H1 (cell line): ENCODE measurements around the gene GNG7. TPM values are rescaled to one million over a fixed set of nuclear protein-coding genes. Genes with fewer than 3 reads are reported as not detected.

Experiments used
- CTCF ChIA-PET: fragments of 300-600 bp; sonication (Branson Sonifier 250); formaldehyde crosslinking; loops from one replicate; lab custom pipeline; 2021; ENCODE audit not compliant: partially characterized antibody; lab: Charles Lee
- POLR2A ChIA-PET: fragments of 300-600 bp; sonication (Branson Sonifier 250); formaldehyde crosslinking; loops from one replicate; lab custom pipeline; 2021; ENCODE audit warnings: inconsistent platforms; ENCODE audit not compliant: partially characterized antibody; lab: Charles Lee
- DNase-seq, 2 experiments: peaks; one replicate each; pipeline versions ENCODE4 v3.0.0 to v3.0.0-alpha.2; 2010 to 2022; ENCODE audit warnings: low spot score in 2 of 2, low read depth in 1 of 2, mixed read lengths in 1 of 2
- FAIRE-seq: peaks from 2 replicates; lab custom pipeline; 2011; peaks lifted over from hg19 to GRCh38; lab: Jason Lieb, UNC
- H2AFZ ChIP-seq: 2 replicates; pipeline ENCODE4 v1.8.1; 2012; ENCODE audit warnings: low read length, inconsistent platforms
- H2AK5ac ChIP-seq: 2 replicates; pipeline ENCODE4 v1.6.1; 2013; ENCODE audit warnings: low read depth, low read length
- H2BK120ac ChIP-seq: replicated peaks from 2 replicates; pipeline ENCODE3; 2013; ENCODE audit warnings: low read depth, low read length, inconsistent platforms
- H2BK12ac ChIP-seq: 2 replicates; pipeline ENCODE4 v1.6.1; 2013; ENCODE audit warnings: low read depth, low read length
- H2BK15ac ChIP-seq: 2 replicates; pipeline ENCODE4 v1.6.1; 2013; ENCODE audit warnings: low read length
- H2BK20ac ChIP-seq: 2 replicates; pipeline ENCODE4 v1.6.1; 2013; ENCODE audit warnings: low read length
- H2BK5ac ChIP-seq: 2 replicates; pipeline ENCODE4 v1.6.1; 2013; ENCODE audit warnings: low read depth, low read length
- H3K14ac ChIP-seq: 2 replicates; pipeline ENCODE4 v1.6.1; 2013; ENCODE audit warnings: inconsistent platforms; ENCODE audit not compliant: insufficient read length
- H3K18ac ChIP-seq: 2 replicates; pipeline ENCODE4 v1.6.1; 2013; ENCODE audit warnings: low read length; ENCODE audit errors: extremely low read depth
- H3K23ac ChIP-seq: 2 replicates; pipeline ENCODE4 v1.6.1; 2013; ENCODE audit warnings: inconsistent platforms; ENCODE audit not compliant: insufficient read length
- H3K23me2 ChIP-seq: 2 replicates; pipeline ENCODE4 v1.6.1; 2013; ENCODE audit warnings: low read depth, low read length
- H3K27ac ChIP-seq: 2 replicates; pipeline ENCODE4 v1.6.1; 2011; ENCODE audit warnings: low read depth, low read length, inconsistent platforms
- H3K27me3 ChIP-seq, 4 experiments: replicated peaks in 1 of 4; 1 replicate in 1 of 4; 2 replicates in 3 of 4; pipeline versions ENCODE4 v1.6.1 to v1.8.1; 2011 to 2013; ENCODE audit warnings: low read length in 3 of 4, mild to moderate bottlenecking in 3 of 4, inconsistent platforms in 2 of 4, mixed read lengths in 2 of 4, moderate library complexity in 1 of 4; ENCODE audit not compliant: control insufficient read depth in 3 of 4, insufficient read depth in 3 of 4; ENCODE audit errors: extremely low read depth in 1 of 4
- H3K36me3 ChIP-seq, 4 experiments: 2 replicates each; pipeline versions ENCODE4 v1.6.1 to v1.8.1; 2011 to 2013; ENCODE audit warnings: mild to moderate bottlenecking in 4 of 4, low read length in 3 of 4, moderate library complexity in 2 of 4, control low read depth in 1 of 4, inconsistent platforms in 1 of 4; ENCODE audit not compliant: insufficient read depth in 4 of 4, control insufficient read depth in 2 of 4
- H3K4ac ChIP-seq: replicated peaks from 2 replicates; pipeline ENCODE3; 2013; ENCODE audit warnings: low read length, low read depth, mixed read lengths, inconsistent platforms; ENCODE audit not compliant: insufficient read length
- H3K4me1 ChIP-seq, 4 experiments: replicated peaks in 1 of 4; 1 replicate in 1 of 4; 2 replicates in 3 of 4; pipeline versions ENCODE4 v1.6.1 to v1.8.1; 2011 to 2013; ENCODE audit warnings: low read length in 3 of 4, inconsistent platforms in 2 of 4, mixed read lengths in 1 of 4; ENCODE audit not compliant: insufficient read depth in 4 of 4, control insufficient read depth in 3 of 4
- H3K4me2 ChIP-seq, 2 experiments: 2 replicates each; pipeline versions ENCODE4 v1.6.1 to v1.8.1; 2011 to 2013; ENCODE audit warnings: low read depth in 2 of 2, low read length in 2 of 2, control low read depth in 1 of 2, inconsistent platforms in 1 of 2, mild to moderate bottlenecking in 1 of 2; ENCODE audit not compliant: insufficient read depth in 1 of 2
- H3K4me3 ChIP-seq, 4 experiments: fragments of 200-600, 300-600 bp in 1 of 4; sonication (generic), shearing (Covaris generic), sonication (Bioruptor Twin) in 1 of 4; 2 replicates each; pipeline versions ENCODE4 v1.5.1 to v1.8.1; 2011 to 2016; ENCODE audit warnings: low read length in 4 of 4, low read depth in 3 of 4, control low read depth in 2 of 4, inconsistent platforms in 2 of 4, mild to moderate bottlenecking in 2 of 4, mixed read lengths in 1 of 4, moderate library complexity in 1 of 4; ENCODE audit not compliant: insufficient read depth in 2 of 4; ENCODE audit errors: extremely low read depth in 1 of 4
- H3K56ac ChIP-seq: replicated peaks from 2 replicates; pipeline ENCODE3; 2013; ENCODE audit warnings: low read depth, mild to moderate bottlenecking, mixed read lengths, low read length, inconsistent platforms; ENCODE audit not compliant: insufficient read length
- H3K79me1 ChIP-seq: 2 replicates; pipeline ENCODE4 v1.6.1; 2013; ENCODE audit warnings: low read depth, low read length, control low read depth
- H3K79me2 ChIP-seq, 2 experiments: 2 replicates each; pipeline versions ENCODE4 v1.6.1 to v1.8.1; 2012 to 2013; ENCODE audit warnings: low read length in 2 of 2, mild to moderate bottlenecking in 2 of 2, inconsistent platforms in 1 of 2; ENCODE audit not compliant: insufficient read depth in 2 of 2, control insufficient read depth in 1 of 2
- H3K9ac ChIP-seq, 4 experiments: replicated peaks in 1 of 4; 1 replicate in 1 of 4; 2 replicates in 3 of 4; pipeline versions ENCODE4 v1.6.1 to v1.8.1; 2011 to 2013; ENCODE audit warnings: low read depth in 3 of 4, low read length in 3 of 4, control low read depth in 2 of 4, mild to moderate bottlenecking in 2 of 4, moderate library complexity in 2 of 4, inconsistent platforms in 1 of 4; ENCODE audit errors: extremely low read depth in 1 of 4
- H3K9me3 ChIP-seq, 2 experiments: 2 replicates each; pipeline versions ENCODE4 v1.6.1 to v1.8.1; 2012 to 2013; ENCODE audit warnings: mild to moderate bottlenecking in 2 of 2, moderate library complexity in 2 of 2, control low read depth in 1 of 2, inconsistent platforms in 1 of 2, low read depth in 1 of 2, low read length in 1 of 2, mixed read lengths in 1 of 2; ENCODE audit not compliant: insufficient read depth in 2 of 2
- H4K20me1 ChIP-seq, 2 experiments: replicated peaks in 1 of 2; 2 replicates each; pipeline versions ENCODE3 to v1.8.1; 2011 to 2013; ENCODE audit warnings: inconsistent platforms in 2 of 2, low read length in 2 of 2, mild to moderate bottlenecking in 1 of 2; ENCODE audit not compliant: insufficient read depth in 2 of 2, control insufficient read depth in 1 of 2
- H4K5ac ChIP-seq: 2 replicates; pipeline ENCODE4 v1.6.1; 2013; ENCODE audit warnings: low read length, low read depth, mixed read lengths, inconsistent platforms; ENCODE audit not compliant: insufficient read length
- H4K8ac ChIP-seq: 2 replicates; pipeline ENCODE4 v1.8.0; 2013; ENCODE audit warnings: mild to moderate bottlenecking, moderate library complexity, low read length, inconsistent platforms; ENCODE audit not compliant: insufficient read depth; ENCODE audit errors: extremely low read depth
- H4K91ac ChIP-seq: replicated peaks from 2 replicates; pipeline ENCODE3; 2013; ENCODE audit warnings: low read length, mixed read lengths, inconsistent platforms; ENCODE audit not compliant: insufficient read length
- EP300 ChIP-seq, 2 experiments: IDR thresholded peaks; 1 replicate in 1 of 2; 2 replicates in 1 of 2; pipeline ENCODE4 v1.6.1; 2011 to 2012; ENCODE audit warnings: low read depth in 2 of 2, low read length in 2 of 2, mild to moderate bottlenecking in 2 of 2, borderline replicate concordance in 1 of 2, inconsistent platforms in 1 of 2, moderate library complexity in 1 of 2
- SRF ChIP-seq: IDR thresholded peaks from 2 replicates; pipeline ENCODE4 v1.6.1; 2011; ENCODE audit warnings: mild to moderate bottlenecking, low read depth, low read length, moderate library complexity
- WGBS, 2 experiments: shearing (Covaris generic) in 1 of 2; methylation state at CpG; one replicate each; pipeline versions ENCODE4 v1.1.6 to v1.1.7; 2013 to 2015; ENCODE audit warnings: low lambda C conversion rate in 2 of 2, mixed read lengths in 2 of 2, inconsistent platforms in 1 of 2, low coverage in 1 of 2, missing lambda C conversion rate in 1 of 2; ENCODE audit not compliant: insufficient replicate concordance in 2 of 2, insufficient coverage in 1 of 2, insufficient read length in 1 of 2; ENCODE audit errors: extremely low coverage in 1 of 2, missing lambda C conversion rate in 1 of 2; 5-methylcytosine and 5-hydroxymethylcytosine counted together
- polyA plus RNA-seq, 7 experiments: library from polyadenylated mRNA; depleted of rRNA in 3 of 7; stranded (reverse) in 5 of 7; unstranded in 2 of 7; fragments of >200 nt in 5 of 7; fragments of 200-250 nt in 2 of 7; gene quantifications; 1 replicate in 5 of 7; 2 replicates in 1 of 7; 4 replicates in 1 of 7; pipeline versions ENCODE4 v1.2.1 to v1.2.3, GENCODE V29; 2011 to 2013; ENCODE audit warnings: missing spikeins in 2 of 7, mixed read lengths in 2 of 7
- total RNA-seq: library from RNA; stranded (reverse); fragmentation: NEBNext Ultra II Directional; extraction: Animal tissue kit (Norgen Biotek cat#: 25700); gene quantifications from 2 replicates; pipeline ENCODE4 v1.2.1, GENCODE V29; 2021
- TF ChIP-seq, protein P1 (sequence below): IDR thresholded peaks from 2 replicates; pipeline ENCODE4 v1.6.1; 2011; ENCODE audit warnings: low read length, improper control_type of control experiment

GNG7 gene
- total and polyA plus RNA-seq, 2 of the 8 experiments (the other 6 are each of a cell fraction or from before 2014, with no cell fraction given) = 2.8 to 7.8 TPM

DNA sequence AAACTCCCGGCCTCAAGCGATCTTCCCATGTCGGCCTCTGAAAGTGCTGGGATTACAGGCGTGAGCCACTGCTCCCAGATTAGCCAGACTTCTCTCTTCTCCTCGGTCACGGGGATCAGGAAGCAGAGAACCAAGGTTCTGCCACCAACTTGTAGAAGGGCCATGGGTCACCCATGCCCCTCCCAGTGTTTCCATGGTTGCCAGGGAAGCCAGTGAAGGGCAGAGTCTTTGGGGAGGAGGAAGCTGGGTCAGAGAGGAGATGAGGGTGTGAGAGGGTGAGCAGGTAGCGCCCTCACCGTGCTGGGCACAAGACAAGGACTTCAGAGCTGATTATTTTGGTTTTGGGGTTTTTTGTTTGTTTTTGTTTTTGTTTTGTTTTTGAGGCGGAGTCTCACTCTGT is 77.1 kb downstream of the GNG7 start:
- no peaks in the 10 kb centered on the region for H3K79me1 ChIP-seq
- no peak overlapping the region for H2AK5ac ChIP-seq
- H3K18ac ChIP-seq = no peak overlapping the region
- POLR2A ChIA-PET = interaction anchor here (0.6 to 2.2 kb wide), 2 partner anchors 82 to 149 kb away, joined by 3 to 10 read pairs; partner anchors contain the start of gene GADD45B
- H2AFZ ChIP-seq = no peak overlapping the region
- H4K8ac ChIP-seq = no peak overlapping the region
- H3K79me2 ChIP-seq = no peaks in the 10 kb centered on the region; a peak in 1 of 4 replicates
- H3K36me3 ChIP-seq = no peaks in the 10 kb centered on the region
- FAIRE-seq (no peak), DNase-seq (no peak)
- no peak overlapping the region for H3K4me3 ChIP-seq
- no peaks in the 10 kb centered on the region for H3K27me3 ChIP-seq
- H2BK5ac ChIP-seq = no peak overlapping the region
- H2BK120ac ChIP-seq = no peak overlapping the region
- WGBS, 2 experiments = 90% methylated on average over 9 of the region's 9 CpGs; no CpG with 5 or more reads in 1 of the 2 experiments
- H4K5ac ChIP-seq = no peak overlapping the region
- H2BK15ac ChIP-seq = no peak overlapping the region
- peaks cover 1 to 3% of the 10 kb centered on the region in 2 experiments; a peak in 3 of 4 replicates for H3K9me3 ChIP-seq
- H3K4me1 ChIP-seq = peaks cover 0 to 4% (median 2%) of the 10 kb centered on the region in 4 experiments; a peak in 3 of 7 replicates
- H4K20me1 ChIP-seq = no peaks in the 10 kb centered on the region
- no peak overlapping the region for H3K56ac ChIP-seq
- H4K91ac ChIP-seq = no peak overlapping the region
- no peak overlapping the region for H3K27ac ChIP-seq
- H2BK12ac ChIP-seq = no peak overlapping the region
- no peak overlapping the region for H3K4me2 ChIP-seq
- no peak overlapping the region for H2BK20ac ChIP-seq
- CTCF ChIA-PET = interaction anchor here (2.0 to 3.0 kb wide), 2 partner anchors 10 to 14 kb away, joined by 6 to 23 read pairs; no protein-coding TSS in a partner anchor
- no peak overlapping the region for H3K23ac ChIP-seq
- H3K9ac ChIP-seq = no peak overlapping the region
- no peaks in the 10 kb centered on the region for H3K23me2 ChIP-seq
- H3K4ac ChIP-seq = no peak overlapping the region
- H3K14ac ChIP-seq = no peak overlapping the region
- TF ChIP-seq EP300 (IDR thresholded peaks at IDR 0.05; ENCODE audit: borderline replicate concordance in 1 of 2, low read depth in 2 of 2, low read length in 2 of 2) (no peak), SRF (no peak)
- TF ChIP-seq, protein P1, sequence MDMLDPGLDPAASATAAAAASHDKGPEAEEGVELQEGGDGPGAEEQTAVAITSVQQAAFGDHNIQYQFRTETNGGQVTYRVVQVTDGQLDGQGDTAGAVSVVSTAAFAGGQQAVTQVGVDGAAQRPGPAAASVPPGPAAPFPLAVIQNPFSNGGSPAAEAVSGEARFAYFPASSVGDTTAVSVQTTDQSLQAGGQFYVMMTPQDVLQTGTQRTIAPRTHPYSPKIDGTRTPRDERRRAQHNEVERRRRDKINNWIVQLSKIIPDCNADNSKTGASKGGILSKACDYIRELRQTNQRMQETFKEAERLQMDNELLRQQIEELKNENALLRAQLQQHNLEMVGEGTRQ = no peak
